Omental fat pad (tissue), 4 donors: ENCODE measurements around the gene P2RX5. TPM values are rescaled to one million over a fixed set of nuclear protein-coding genes. Genes with fewer than 3 reads are reported as not detected.

Source experiments
- ATAC-seq: fragments of 150-250 bp; one replicate; pipeline ENCODE4 v1.9.1; 2016; ENCODE audit warnings: mild to moderate bottlenecking, moderate library complexity; ENCODE audit not compliant: low FRiP score
- DNase-seq: peaks from one replicate; pipeline ENCODE4 v3.0.0-alpha.2; 2019; ENCODE audit warnings: low spot score
- total RNA-seq, 4 donors: library from RNA; depleted of rRNA; stranded (reverse); fragments of >200 nt; gene quantifications; one replicate each; pipeline ENCODE4 v1.1.0, GENCODE V29; 2016
- TF ChIP-seq, protein P1 (sequence below), 3 donors: fragments of 450-650 bp; IDR thresholded peaks; one replicate each; pipeline ENCODE4 v1.5.1; 2016 to 2017; ENCODE audit warnings: antibody characterized with exemption in 3 of 3, mild to moderate bottlenecking in 3 of 3, moderate library complexity in 2 of 3

Gene P2RX5
- total RNA-seq, 4 donors from 2014 or later, result 0.84 to 2.4 (median 0.94) TPM

DNA sequence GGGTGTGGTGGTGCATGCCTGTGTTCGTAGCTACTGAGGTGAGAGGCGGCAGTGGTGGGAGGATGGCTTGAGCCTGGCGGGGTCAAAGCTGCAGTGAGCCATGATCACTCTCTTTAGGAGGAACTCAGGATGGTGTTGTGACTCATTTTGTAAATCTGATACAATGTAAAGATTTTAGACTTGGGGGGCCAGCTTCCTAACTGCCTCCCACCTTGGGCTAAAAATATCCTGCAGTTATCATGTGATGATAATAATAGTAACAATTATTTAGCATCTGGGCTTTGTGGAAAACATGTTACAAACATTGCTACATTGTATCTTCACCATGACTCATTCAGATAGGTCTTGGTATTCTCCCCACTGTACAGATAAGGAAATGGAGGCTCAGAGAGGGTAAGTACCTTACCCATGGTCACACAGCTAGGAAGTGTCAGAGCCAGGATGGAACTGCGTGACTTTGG is 52.0 kb downstream of the P2RX5 start:
- DNase-seq, result no peak
- TF ChIP-seq, protein P1, sequence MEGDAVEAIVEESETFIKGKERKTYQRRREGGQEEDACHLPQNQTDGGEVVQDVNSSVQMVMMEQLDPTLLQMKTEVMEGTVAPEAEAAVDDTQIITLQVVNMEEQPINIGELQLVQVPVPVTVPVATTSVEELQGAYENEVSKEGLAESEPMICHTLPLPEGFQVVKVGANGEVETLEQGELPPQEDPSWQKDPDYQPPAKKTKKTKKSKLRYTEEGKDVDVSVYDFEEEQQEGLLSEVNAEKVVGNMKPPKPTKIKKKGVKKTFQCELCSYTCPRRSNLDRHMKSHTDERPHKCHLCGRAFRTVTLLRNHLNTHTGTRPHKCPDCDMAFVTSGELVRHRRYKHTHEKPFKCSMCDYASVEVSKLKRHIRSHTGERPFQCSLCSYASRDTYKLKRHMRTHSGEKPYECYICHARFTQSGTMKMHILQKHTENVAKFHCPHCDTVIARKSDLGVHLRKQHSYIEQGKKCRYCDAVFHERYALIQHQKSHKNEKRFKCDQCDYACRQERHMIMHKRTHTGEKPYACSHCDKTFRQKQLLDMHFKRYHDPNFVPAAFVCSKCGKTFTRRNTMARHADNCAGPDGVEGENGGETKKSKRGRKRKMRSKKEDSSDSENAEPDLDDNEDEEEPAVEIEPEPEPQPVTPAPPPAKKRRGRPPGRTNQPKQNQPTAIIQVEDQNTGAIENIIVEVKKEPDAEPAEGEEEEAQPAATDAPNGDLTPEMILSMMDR (IDR thresholded peaks at IDR 0.05), result no peak
- no peak for ATAC-seq

DNA sequence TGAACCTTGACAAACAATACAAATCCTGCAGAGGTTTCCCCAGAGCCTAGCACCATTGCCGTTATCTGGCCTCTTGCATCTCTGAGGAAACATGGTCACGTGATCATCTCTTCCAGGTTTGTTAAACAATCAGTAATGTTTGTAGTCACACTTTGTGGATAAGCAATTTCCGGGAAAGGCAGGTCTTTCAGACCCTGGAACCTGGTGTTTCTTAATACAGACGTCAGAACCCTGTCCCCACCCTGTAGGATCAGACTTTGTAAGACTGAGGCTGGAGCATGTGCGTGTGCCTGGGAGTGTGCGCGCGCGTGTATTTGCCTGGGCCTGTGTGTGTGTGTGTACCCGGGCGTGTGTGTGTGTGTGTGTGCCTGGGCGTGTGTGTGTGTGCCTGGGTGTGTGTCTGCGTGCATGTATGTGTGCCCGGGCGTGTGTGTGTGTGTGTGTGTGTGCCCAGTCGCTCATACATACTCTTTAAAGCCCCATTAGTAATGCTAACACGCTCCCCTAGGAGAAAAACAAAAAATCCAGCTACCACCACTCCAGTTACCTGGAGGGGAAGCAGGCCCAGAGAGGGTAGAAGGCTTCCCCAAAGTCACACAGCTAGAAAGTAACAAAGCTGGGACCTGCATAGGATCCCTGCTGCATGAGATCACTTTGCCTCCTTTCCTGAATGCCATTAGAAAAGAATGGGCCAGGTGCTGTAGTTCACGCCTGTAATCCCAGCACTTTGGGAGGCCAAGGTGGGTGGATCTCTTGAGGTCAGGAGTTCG is 54.1 kb downstream of the P2RX5 start:
- DNase-seq, result no peak
- ATAC-seq, result no peak
- TF ChIP-seq, protein P1 (IDR thresholded peaks at IDR 0.05), result no peak

DNA sequence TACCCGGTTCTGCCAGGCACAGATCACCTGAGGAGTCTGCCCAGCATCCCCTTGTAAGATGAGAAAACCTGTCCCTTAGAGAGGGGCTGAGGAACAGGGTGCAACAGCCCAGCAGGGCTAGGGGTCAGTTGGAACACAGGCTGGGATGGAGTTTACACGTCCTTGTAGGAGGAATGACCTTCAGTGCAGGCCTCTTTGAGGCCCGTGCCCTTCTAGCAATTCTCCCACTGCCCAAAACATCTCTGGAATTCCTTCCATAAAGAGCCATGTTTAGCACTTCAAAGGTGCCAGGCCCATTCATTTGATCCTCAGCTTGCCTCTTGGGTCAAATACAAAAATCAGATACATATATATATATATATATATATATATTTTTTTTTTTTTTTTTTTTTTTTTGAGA is 54.9 kb downstream of the P2RX5 start:
- TF ChIP-seq, protein P1 (IDR thresholded peaks at IDR 0.05), result no peak
- DNase-seq, result no peak
- no peak for ATAC-seq

DNA sequence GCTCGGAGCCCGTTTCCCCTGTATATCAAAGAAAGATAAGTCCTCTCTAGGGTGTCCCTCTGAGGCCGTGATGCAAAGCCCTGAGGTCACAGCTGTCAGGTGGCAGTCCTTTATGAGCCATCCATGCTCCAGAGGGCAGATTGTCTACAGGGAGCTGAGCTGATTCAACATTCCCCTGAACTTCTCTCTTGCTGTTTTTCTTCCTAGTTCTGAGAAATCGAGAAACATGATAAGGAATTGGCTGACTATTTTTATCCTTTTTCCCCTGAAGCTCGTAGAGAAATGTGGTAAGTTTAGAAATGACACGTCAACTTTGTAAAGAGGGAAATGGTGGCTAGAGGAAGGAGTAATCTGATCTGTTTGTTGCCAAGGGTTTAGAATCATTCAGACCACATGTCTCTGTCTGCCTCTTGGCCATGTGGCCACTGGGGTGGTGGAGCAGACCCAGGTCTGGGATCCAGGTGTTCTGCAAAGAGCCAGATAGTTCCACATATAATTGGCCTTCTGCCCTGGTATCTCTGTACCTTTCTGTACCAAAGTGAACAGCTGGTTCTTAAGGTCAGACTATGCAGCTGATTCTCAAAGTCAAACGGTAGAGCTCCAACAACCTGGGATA is 55.9 kb downstream of the P2RX5 start:
- DNase-seq (no peak), ATAC-seq (no peak)
- TF ChIP-seq, protein P1 (IDR thresholded peaks at IDR 0.05), result no peak

DNA sequence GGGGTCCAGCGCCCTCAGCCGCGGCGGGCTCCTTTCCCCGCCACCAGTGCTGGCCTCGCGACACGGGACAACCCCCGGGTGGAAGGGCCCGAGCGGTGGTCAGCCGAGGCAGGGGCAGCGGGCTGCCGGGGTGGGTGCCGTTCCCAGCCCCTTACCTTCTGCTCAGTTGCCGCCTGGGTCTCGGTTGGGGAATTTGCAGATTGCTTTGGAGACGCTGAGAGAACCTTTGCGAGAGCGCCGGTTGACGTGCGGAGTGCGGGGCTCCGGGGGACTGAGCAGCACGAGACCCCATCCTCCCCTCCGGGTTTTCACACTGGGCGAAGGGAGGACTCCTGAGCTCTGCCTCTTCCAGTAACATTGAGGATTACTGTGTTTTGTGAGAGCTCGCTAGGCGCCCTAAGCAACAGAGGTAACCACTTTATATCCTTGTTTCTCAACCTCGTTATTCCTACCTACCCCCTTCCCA is 59.0 kb downstream of the P2RX5 start:
- peak; percentile 3 for ATAC-seq
- TF ChIP-seq, protein P1 (IDR thresholded peaks at IDR 0.05), result no peak
- DNase-seq, result no peak

DNA sequence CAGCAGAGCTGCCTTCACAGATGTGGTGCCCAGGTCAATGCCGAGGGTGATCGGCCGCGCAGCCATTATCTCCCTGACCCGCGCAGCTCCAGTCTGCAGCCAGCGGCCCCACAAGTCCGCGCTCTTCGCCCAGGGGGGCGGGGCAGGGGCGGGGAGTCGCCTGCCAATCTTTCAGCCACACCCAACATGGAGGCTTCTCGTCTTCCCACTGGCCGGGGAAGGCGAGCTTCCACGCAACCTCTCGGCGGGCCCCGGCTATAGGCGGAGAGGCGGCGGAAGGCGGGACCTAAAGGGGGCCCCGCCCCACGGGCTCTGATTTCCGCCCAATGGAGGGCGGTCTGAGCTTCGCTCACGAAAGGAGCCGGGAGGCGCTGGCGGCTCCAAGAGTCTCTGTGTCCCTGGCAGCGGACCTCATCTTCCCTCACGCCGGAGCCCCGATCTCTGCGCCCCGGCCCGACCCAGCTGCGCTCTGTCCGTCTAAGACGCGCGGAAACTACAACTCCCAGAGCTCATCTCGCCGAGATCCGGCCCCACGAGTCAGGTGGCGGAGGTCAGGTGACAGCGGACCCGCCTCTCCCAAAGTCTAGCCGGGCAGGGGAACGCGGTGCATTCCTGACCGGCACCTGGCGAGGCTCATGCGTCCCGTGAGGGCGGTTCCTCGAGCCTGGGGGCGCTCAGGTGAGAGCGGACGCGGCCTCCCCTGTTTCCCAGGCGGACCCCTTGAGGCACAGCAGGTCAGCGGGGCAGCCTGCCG is 59.6 kb downstream of the P2RX5 start, which contains the start of the genes CTNS and SHPK:
Gene CTNS, plus strand, starts transcription at position 607 of the 754 bp plus-strand sequence. CDS start 3,447 bp downstream, outside the sequence.
Gene SHPK, minus strand, starts transcription at position 97 of the 754 bp plus-strand sequence. Its CDS starts 31 bp downstream, at position 66.
- DNase-seq (peak; percentile 85), ATAC-seq (peak; percentile 99)
- TF ChIP-seq, protein P1 (IDR thresholded peaks at IDR 0.05), result no peak
